Vagina (tissue), 2 donors: ENCODE results near the gene WNT16.

ENCODE experiments used
- POLR2AphosphoS5 ChIP-seq, 2 donors: sonication (generic); formaldehyde crosslinking; IDR thresholded peaks; one replicate each; pipeline ENCODE4 v1.9.0; 2017; ENCODE audit warnings: antibody characterized with exemption in 2 of 2, mild to moderate bottlenecking in 2 of 2, low read depth in 1 of 2; ENCODE audit not compliant: insufficient read depth in 1 of 2
- TF ChIP-seq, protein P1 (sequence below), 3 experiments: fragments of 450-650 bp in 2 of 3; fragments of 200-600 bp in 1 of 3; sonication (generic) in 1 of 3; IDR thresholded peaks; one replicate each; pipeline ENCODE4 v1.5.1; 2017 to 2019; ENCODE audit warnings: antibody characterized with exemption in 3 of 3, mild to moderate bottlenecking in 2 of 3, moderate library complexity in 2 of 3

DNA sequence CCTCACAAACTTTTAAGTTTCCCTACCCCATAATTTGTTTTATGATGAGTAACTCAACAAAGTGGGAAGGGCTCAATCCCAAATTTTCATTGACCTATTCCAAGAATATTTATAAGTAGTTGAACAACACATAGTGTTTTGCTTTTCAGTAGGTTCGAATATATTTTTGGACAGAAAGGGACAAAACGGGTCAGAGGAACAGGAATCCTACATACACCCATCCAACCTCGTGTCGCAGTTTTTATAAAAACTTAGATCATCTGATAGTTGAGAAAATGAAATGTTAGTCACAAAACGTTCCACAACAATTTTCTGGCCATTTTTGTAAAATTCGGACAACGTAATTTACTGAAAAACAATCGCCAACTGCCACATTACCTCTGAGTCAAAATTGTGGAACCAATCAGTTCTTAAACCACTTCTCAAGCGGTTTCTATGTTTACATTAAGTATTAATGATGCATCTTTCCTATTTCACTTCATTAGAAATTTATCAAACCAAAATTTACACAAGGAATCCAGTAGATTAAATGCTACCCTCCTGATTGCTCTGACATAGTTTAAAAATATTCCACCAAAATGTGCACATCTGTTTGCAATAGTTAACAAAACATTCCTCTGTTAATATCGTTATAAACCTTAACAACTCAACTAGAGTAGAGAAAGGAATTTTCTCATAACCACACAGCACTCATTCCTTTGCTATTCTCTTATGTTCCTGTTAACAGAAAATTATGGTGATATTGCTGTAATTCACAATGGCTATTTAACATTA, 6.3 kb downstream of the WNT16 start:
- TF ChIP-seq, protein P1, sequence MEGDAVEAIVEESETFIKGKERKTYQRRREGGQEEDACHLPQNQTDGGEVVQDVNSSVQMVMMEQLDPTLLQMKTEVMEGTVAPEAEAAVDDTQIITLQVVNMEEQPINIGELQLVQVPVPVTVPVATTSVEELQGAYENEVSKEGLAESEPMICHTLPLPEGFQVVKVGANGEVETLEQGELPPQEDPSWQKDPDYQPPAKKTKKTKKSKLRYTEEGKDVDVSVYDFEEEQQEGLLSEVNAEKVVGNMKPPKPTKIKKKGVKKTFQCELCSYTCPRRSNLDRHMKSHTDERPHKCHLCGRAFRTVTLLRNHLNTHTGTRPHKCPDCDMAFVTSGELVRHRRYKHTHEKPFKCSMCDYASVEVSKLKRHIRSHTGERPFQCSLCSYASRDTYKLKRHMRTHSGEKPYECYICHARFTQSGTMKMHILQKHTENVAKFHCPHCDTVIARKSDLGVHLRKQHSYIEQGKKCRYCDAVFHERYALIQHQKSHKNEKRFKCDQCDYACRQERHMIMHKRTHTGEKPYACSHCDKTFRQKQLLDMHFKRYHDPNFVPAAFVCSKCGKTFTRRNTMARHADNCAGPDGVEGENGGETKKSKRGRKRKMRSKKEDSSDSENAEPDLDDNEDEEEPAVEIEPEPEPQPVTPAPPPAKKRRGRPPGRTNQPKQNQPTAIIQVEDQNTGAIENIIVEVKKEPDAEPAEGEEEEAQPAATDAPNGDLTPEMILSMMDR (IDR thresholded peaks at IDR 0.05) = no peak
- TF ChIP-seq POLR2AphosphoS5 (IDR thresholded peaks at IDR 0.05; ENCODE audit: insufficient read depth in 1 of 2, low read depth in 1 of 2) = no peak
